OCI-LY3 (cell line): Measurements from ENCODE around the gene ALG6.

Experiments used
- H2AFZ ChIP-seq: fragments of 200-600, 300-600 bp; shearing (Covaris generic); 2 replicates; pipeline ENCODE4 v1.6.0; 2014; ENCODE audit warnings: antibody characterized with exemption, low read depth, low read length
- H3K27ac ChIP-seq: fragments of 200-600, 300-600 bp; sonication (generic); 2 replicates; pipeline ENCODE4 v1.5.1; 2014; ENCODE audit warnings: mild to moderate bottlenecking, low read length, moderate library complexity, mixed read lengths
- H3K27me3 ChIP-seq: fragments of 200-600, 300-600 bp; sonication (generic); 2 replicates; pipeline ENCODE4 v1.6.1; 2014; ENCODE audit warnings: low read depth, low read length, mixed read lengths
- H3K36me3 ChIP-seq: fragments of 200-600, 300-600 bp; sonication (generic); replicated peaks from 2 replicates; pipeline ENCODE3; 2014; ENCODE audit warnings: low read depth, low read length, mixed read lengths
- H3K4me1 ChIP-seq: fragments of 300-600, 200-600 bp; sonication (generic); 2 replicates; pipeline ENCODE4 v1.6.1; 2014; ENCODE audit warnings: low read length, mixed read lengths
- H3K4me2 ChIP-seq: fragments of 200-600, 300-600 bp; sonication (generic); 2 replicates; pipeline ENCODE4 v1.6.1; 2014; ENCODE audit warnings: low read length, mixed read lengths
- H3K4me3 ChIP-seq: fragments of 300-600, 200-600 bp; sonication (generic); 2 replicates; pipeline ENCODE4 v1.5.1; 2014; ENCODE audit warnings: antibody characterized with exemption, mild to moderate bottlenecking, low read length, moderate library complexity
- H3K79me2 ChIP-seq: fragments of 300-600, 200-600 bp; shearing (Covaris generic); 2 replicates; pipeline ENCODE4 v1.6.1; 2014; ENCODE audit warnings: mild to moderate bottlenecking, low read length, mixed read lengths
- H3K9ac ChIP-seq: fragments of 300-600, 200-600 bp; shearing (Covaris generic); 2 replicates; pipeline ENCODE4 v1.6.0; 2014; ENCODE audit warnings: mild to moderate bottlenecking, low read length, moderate library complexity
- H3K9me3 ChIP-seq: fragments of 200-600, 300-600 bp; shearing (Covaris generic); 2 replicates; pipeline ENCODE4 v1.6.1; 2014; ENCODE audit warnings: low read length, mixed read lengths; ENCODE audit not compliant: insufficient read depth
- H4K20me1 ChIP-seq: fragments of 200-600, 300-600 bp; sonication (generic); 2 replicates; pipeline ENCODE4 v1.6.1; 2016; ENCODE audit warnings: low read length, mixed read lengths; ENCODE audit not compliant: insufficient read depth
- CTCF ChIP-seq: fragments of 200-600, 300-600 bp; sonication (generic); IDR thresholded peaks from 2 replicates; pipeline ENCODE4 v1.5.1; 2014; ENCODE audit warnings: antibody characterized with exemption, low read length, low read depth
- EZH2phosphoT487 ChIP-seq: fragments of 200-600 bp; shearing (Covaris generic); IDR thresholded peaks from 2 replicates; pipeline ENCODE4 v1.6.1; 2018; ENCODE audit warnings: antibody characterized with exemption, mixed run types, low read depth

The ALG6 gene

DNA sequence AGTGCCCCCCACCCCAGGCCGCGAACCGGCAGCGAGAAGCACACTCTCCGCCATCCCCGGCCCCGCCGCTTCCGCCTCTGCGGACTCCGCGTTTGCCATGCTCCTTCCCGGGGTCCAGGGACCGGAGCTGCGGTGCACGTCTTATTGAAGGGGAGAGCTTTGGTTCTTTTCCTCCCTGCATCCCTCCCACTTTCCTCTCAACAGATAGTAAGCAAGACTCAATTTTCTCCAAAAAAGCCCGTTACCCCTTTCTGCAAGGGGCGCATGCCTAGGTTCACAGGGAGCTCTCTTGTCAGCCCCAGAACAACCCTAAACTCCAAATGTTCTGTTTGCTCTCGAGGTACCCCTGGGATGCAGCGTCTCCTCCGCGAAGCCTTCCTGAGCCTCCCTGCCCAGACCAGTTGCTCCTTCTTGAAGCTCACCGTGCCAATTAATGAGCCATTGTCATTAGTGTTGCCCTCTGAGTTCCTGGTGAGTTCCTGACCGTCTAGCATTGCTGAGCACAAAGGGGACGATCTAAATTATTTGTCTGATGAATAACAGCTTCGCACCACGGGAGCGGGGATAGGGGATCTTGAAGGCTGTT lies 37.0 kb upstream of the ALG6 start:
- no peaks in the 10 kb centered on the region for H4K20me1 ChIP-seq
- H2AFZ ChIP-seq: no peak overlapping the region
- no peaks in the 10 kb centered on the region for H3K79me2 ChIP-seq
- H3K4me2 ChIP-seq: no peak overlapping the region
- H3K4me3 ChIP-seq: no peak overlapping the region
- H3K9ac ChIP-seq: no peak overlapping the region
- no peaks in the 10 kb centered on the region for H3K36me3 ChIP-seq
- no peaks in the 10 kb centered on the region for H3K9me3 ChIP-seq
- no peaks in the 10 kb centered on the region for H3K27me3 ChIP-seq
- 0 out of 2 replicates have a peak, but pooled peaks cover 3% of the 10 kb centered on the region for H3K4me1 ChIP-seq
- TF ChIP-seq CTCF: no peak
- no peak for TF ChIP-seq EZH2phosphoT487
- H3K27ac ChIP-seq: no peak overlapping the region

GRCh38 chr1:63342402-63342801 lies 25.0 kb upstream of the ALG6 start:
- H3K79me2 ChIP-seq: no peaks in the 10 kb centered on the region
- TF ChIP-seq CTCF (no peak), EZH2phosphoT487 (no peak)
- H3K36me3 ChIP-seq: no peaks in the 10 kb centered on the region
- no peaks in the 10 kb centered on the region for H4K20me1 ChIP-seq
- no peaks in the 10 kb centered on the region for H3K27me3 ChIP-seq
- H3K4me3 ChIP-seq: no peak overlapping the region
- no peaks in the 10 kb centered on the region for H3K4me1 ChIP-seq
- H3K9ac ChIP-seq: no peak overlapping the region
- H3K27ac ChIP-seq: no peak overlapping the region
- no peak overlapping the region for H2AFZ ChIP-seq
- no peak overlapping the region for H3K4me2 ChIP-seq
- no peaks in the 10 kb centered on the region for H3K9me3 ChIP-seq

- no peaks in the 10 kb centered on the region for H3K27me3 ChIP-seq
- no peak overlapping the region for H3K4me2 ChIP-seq
- no peak for TF ChIP-seq EZH2phosphoT487
- no peak for TF ChIP-seq CTCF
- H3K4me3 ChIP-seq: no peak overlapping the region
- H3K4me1 ChIP-seq: no peaks in the 10 kb centered on the region
- H3K9ac ChIP-seq: no peak overlapping the region
- no peak overlapping the region for H2AFZ ChIP-seq
- no peaks in the 10 kb centered on the region for H4K20me1 ChIP-seq
- no peaks in the 10 kb centered on the region for H3K9me3 ChIP-seq
- H3K27ac ChIP-seq: no peak overlapping the region
- H3K36me3 ChIP-seq: no peaks in the 10 kb centered on the region
- H3K79me2 ChIP-seq: no peaks in the 10 kb centered on the region
These were observed 23.5 kb upstream of the ALG6 start for GRCh38 chr1:63343922-63344321.

- Histone ChIP-seq H3K79me2 (no peaks in the 10 kb centered on the region), H3K9ac (no peak overlapping the region), H3K9me3 (no peaks in the 10 kb centered on the region), H3K4me1 (no peaks in the 10 kb centered on the region), H2AFZ (no peak overlapping the region), H3K4me2 (no peak overlapping the region), H3K4me3 (no peak overlapping the region), H3K27me3 (peaks cover 20% of the 10 kb centered on the region; the same call in 1 of the 2 replicates), H3K36me3 (no peaks in the 10 kb centered on the region), H4K20me1 (no peaks in the 10 kb centered on the region), H3K27ac (no peak overlapping the region)
- no peak for TF ChIP-seq EZH2phosphoT487
These were observed 17.1 kb upstream of the ALG6 start for GRCh38 chr1:63350320-63350719.
